Measurements from ENCODE around the gene ZRANB1. TPM values are rescaled to one million over a fixed set of nuclear protein-coding genes. Genes with fewer than 3 reads are reported as not detected.

The ZRANB1 gene
- total RNA-seq = 10 to 100 TPM; 14.9 to 55.3 (median 28.3) TPM

GRCh38 chr10:124941823-124942222, at the start of gene ZRANB1:
Gene ZRANB1 (plus strand): TSS chr10:124942123. CDS start chr10:124942494, 371 bp downstream.
- Histone ChIP-seq H3K36me3 (no peaks in the 10 kb centered on the region), H3K27ac (peak within 1 kb of the TSS; percentile 23 to 63), H3K4me1 (peaks cover 0 to 33% of the 10 kb centered on the region in 2 donors), H3K9me3 (no peaks in the 10 kb centered on the region), H3K4me3 (peak within 1 kb of the TSS in 1 of 2 donors; percentile 4), H3K27me3 (no peaks in the 10 kb centered on the region)
- TF ChIP-seq, protein P1, sequence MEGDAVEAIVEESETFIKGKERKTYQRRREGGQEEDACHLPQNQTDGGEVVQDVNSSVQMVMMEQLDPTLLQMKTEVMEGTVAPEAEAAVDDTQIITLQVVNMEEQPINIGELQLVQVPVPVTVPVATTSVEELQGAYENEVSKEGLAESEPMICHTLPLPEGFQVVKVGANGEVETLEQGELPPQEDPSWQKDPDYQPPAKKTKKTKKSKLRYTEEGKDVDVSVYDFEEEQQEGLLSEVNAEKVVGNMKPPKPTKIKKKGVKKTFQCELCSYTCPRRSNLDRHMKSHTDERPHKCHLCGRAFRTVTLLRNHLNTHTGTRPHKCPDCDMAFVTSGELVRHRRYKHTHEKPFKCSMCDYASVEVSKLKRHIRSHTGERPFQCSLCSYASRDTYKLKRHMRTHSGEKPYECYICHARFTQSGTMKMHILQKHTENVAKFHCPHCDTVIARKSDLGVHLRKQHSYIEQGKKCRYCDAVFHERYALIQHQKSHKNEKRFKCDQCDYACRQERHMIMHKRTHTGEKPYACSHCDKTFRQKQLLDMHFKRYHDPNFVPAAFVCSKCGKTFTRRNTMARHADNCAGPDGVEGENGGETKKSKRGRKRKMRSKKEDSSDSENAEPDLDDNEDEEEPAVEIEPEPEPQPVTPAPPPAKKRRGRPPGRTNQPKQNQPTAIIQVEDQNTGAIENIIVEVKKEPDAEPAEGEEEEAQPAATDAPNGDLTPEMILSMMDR (IDR thresholded peaks at IDR 0.05) = no peak
- no peak for TF ChIP-seq POLR2A (IDR thresholded peaks at IDR 0.05)
- intact Hi-C loops (cut with DNase I; ENCODE audit: low total_unique reads) = no loop called here
- no peak for DNase-seq

GRCh38 chr10:124892905-124893304, 49.0 kb upstream of the ZRANB1 start:
- no peaks in the 10 kb centered on the region for H3K9me3 ChIP-seq
- H3K4me1 ChIP-seq = no peaks in the 10 kb centered on the region
- H3K36me3 ChIP-seq = no peaks in the 10 kb centered on the region
- H3K4me3 ChIP-seq = no peak overlapping the region
- H3K27me3 ChIP-seq = no peaks in the 10 kb centered on the region
- TF ChIP-seq, protein P1 (IDR thresholded peaks at IDR 0.05) = no peak
- no peak for TF ChIP-seq POLR2A (IDR thresholded peaks at IDR 0.05)
- intact Hi-C loops (cut with DNase I; ENCODE audit: low total_unique reads) = no loop called here
- DNase-seq = no peak
- no peak overlapping the region for H3K27ac ChIP-seq

DNA sequence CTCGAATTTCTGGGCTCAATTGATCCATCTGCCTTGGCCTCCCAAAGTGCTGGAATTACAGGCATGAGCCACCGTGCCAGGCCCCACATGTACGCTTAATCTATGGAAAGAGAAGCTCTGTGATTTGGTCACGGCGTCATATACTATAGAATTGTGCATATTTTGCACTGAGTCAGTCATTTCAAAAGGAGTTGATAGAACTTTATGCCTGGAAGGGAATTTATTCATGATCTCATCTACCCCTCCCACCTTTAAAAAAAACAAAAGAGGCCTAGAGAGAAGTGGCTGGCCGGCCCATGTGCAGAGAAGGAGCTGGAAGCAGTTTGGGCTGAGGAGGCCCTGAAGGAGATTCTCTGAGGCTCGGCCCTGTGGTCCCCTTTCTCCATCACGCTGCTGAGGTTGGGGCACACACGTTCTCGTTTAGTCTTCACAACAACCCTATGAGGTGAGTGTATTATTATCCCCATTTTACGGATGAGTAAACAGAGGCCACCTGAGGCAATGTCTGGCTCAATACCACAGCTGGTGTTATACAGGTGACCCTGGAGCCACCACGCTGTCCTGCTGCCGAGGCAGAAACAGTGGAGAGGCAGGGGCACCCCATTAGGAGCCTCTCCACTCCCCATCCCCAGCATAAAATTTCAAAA, 47.2 kb upstream of the ZRANB1 start:
- Histone ChIP-seq H3K36me3 (no peaks in the 10 kb centered on the region), H3K27me3 (no peaks in the 10 kb centered on the region), H3K4me1 (no peaks in the 10 kb centered on the region), H3K9me3 (no peaks in the 10 kb centered on the region), H3K4me3 (no peak overlapping the region), H3K27ac (no peak overlapping the region)
- TF ChIP-seq, protein P1 (IDR thresholded peaks at IDR 0.05) = no peak
- no peak for TF ChIP-seq POLR2A (IDR thresholded peaks at IDR 0.05)
- no peak for DNase-seq
- intact Hi-C loops (cut with DNase I; ENCODE audit: low total_unique reads) = no loop called here

GRCh38 chr10:124896751-124897150, 45.2 kb upstream of the ZRANB1 start:
- Histone ChIP-seq H3K36me3 (no peaks in the 10 kb centered on the region), H3K9me3 (no peaks in the 10 kb centered on the region)

DNA sequence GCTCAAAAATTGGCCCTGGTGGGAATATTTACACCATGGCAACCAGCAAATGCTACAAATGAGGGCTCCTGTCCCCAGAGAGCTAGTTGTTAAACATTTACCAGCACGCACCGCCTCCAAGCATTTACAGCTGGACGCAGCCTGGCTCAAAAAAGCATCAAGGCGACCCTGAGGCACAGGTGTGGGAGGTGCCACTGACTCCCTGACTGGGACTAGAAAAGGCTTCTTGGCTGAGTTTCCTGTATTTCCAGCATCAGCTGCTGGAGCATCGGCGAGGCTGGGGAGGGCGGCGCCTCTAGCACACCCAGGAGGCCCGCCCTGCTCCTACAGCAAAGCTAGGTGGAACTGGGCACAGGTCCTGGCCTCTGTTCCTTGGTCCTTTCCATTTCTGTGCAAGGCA, 43.5 kb upstream of the ZRANB1 start:
- Histone ChIP-seq H3K4me1 (no peaks in the 10 kb centered on the region), H3K27me3 (no peaks in the 10 kb centered on the region), H3K27ac (no peak overlapping the region), H3K9me3 (no peaks in the 10 kb centered on the region), H3K4me3 (no peak overlapping the region), H3K36me3 (no peaks in the 10 kb centered on the region)
- no peak for DNase-seq
- TF ChIP-seq, protein P1 (IDR thresholded peaks at IDR 0.05) = no peak
- no peak for TF ChIP-seq POLR2A (IDR thresholded peaks at IDR 0.05)
- intact Hi-C loops (cut with DNase I; ENCODE audit: low total_unique reads) = no loop called here

More at GRCh38 chr10:124896751-124897150, 45.2 kb upstream of the ZRANB1 start:
- Histone ChIP-seq H3K27me3 (no peaks in the 10 kb centered on the region), H3K4me1 (no peaks in the 10 kb centered on the region), H3K27ac (no peak overlapping the region), H3K4me3 (no peak overlapping the region)
- TF ChIP-seq, protein P1 (IDR thresholded peaks at IDR 0.05) = no peak
- TF ChIP-seq POLR2A (IDR thresholded peaks at IDR 0.05) = no peak
- DNase-seq = no peak
- intact Hi-C loops (cut with DNase I; ENCODE audit: low total_unique reads) = no loop called here

All from uterus (tissue), 4 donors.